Right lung (tissue), 10 donors: ENCODE data around the gene GRIK3. TPM values are rescaled to one million over a fixed set of nuclear protein-coding genes. Genes with fewer than 3 reads are reported as not detected.
"Not testable (repeated sequence)": the region's sequence is repeated elsewhere in the genome, so short reads cannot be mapped to it uniquely, and the experiment has no call there.

Experiments used
- DNase-seq, 2 donors: peaks; one replicate each; pipeline ENCODE4 v3.0.0-alpha.2; 2013
- long read RNA-seq, 8 donors: transcript quantifications; one replicate each; lab custom pipeline, GENCODE V29; 2026
- polyA plus RNA-seq, 5 donors: library from polyadenylated mRNA; unstranded; fragments of 120-200 nt; gene quantifications; one replicate each; pipeline versions ENCODE4 v1.2.1 to v1.2.3, GENCODE V29; 2013; ENCODE audit warnings: inconsistent platforms in 1 of 5, low replicate concordance in 1 of 5; ENCODE audit not compliant: insufficient read length in 5 of 5, insufficient read depth in 1 of 5

The GRIK3 gene
- under 1 TPM; 0.35 to 1.00 (median 0.54) TPM for polyA plus RNA-seq
- long read RNA-seq, donor 1: 0 reads
- long read RNA-seq, donor 2: 0 reads
- long read RNA-seq, donor 3: 0 reads
- long read RNA-seq, donor 4: 0 reads
- long read RNA-seq, donor 5: 0 reads
- long read RNA-seq, donor 6: 0 reads
- long read RNA-seq, donor 7: 0 reads
- long read RNA-seq, donor 8: 0 reads

DNA sequence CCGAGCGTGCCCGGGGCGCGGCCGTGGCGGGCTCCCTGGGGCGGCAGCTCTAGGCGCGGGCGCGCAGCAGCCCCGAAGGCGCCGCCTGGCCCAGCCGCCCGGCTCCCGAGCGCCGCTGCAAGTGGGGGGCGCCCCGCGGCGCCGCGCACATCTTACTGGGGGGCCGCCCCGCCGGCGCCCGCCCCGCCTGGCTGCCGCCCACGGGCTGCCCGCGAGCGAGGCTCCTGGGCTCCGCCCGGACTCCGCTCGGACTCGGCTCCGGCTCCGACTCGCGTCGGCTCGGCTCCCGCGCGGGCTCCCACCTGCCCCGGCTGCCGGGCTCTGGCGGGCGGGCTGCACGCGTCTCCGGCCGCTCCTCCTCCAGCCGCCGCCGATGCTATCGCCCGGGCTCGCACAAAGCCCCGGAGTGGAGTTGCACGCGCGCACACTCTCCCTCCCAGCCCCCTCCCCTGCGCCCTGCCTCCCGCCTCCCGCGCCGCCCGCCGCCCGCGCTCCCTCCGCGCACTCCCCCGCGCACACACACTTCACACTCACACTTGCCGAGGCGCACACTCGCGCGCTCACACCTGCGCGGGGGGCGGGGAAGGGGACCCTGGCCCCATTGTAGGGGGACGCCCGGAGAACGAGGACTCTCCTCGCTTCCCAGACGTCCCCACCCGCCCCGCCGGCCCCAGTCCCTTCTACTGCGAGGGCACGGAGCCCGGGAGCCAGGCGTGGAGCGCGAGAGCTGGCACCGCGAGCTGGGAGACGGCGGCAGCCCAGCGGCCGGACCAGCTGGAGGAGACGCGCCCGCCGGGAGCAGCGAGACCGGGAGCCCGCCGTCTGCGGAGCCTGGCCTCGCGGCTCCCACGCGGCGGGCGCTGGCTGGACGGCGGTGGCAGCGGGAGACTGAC is at the start of gene GRIK3:
Gene GRIK3, minus strand, starts transcription at position 395 of the 893 bp plus-strand sequence. CDS start 407 bp downstream, outside the sequence.
- no peak for DNase-seq

- no peak for DNase-seq
Observed at GRCh38 chr1:37084013-37084412, 49.7 kb upstream of the GRIK3 start.

DNA sequence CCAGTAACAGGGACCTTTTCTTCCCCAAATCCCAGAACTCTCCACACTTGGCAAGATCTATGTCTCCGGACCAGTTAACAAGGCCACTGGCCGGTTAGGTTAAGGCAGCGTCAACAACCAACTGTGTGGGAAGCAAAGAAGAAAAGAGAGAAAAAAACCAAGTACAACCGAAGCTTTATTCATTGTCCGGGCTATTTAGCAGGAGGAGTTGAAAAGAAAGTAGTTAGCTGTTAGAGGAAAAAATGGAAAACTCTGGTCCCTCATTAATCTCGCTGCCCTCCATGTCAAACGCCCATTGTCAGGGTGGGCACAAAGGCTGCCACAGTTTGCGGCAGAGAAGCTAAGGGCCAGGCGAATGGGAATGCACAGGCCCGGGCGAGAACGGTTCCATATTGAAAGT is 49.3 kb upstream of the GRIK3 start:
- no peak for DNase-seq

- DNase-seq: not testable (repeated sequence)
Observed at GRCh38 chr1:37080296-37080986, 46.1 kb upstream of the GRIK3 start.

DNA sequence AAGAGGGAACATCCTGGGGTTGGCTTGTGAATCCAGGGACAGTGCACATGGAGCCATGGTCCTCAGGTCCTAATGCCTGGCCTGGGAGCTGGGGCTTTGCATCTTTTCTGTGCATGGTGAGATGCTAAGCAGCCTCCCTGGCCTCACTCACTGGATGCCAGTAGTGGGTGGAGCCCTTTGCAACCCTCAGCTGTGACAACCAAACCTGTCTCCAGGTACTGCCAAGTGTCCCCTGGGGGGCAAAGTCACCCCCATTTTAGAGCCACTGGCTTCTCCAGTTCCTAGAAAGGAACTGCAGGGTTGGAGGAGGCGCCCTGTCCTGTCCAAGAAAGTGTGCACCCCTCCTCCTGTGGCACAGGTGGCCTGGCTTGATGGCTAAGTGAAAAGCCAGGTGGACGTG is 44.6 kb upstream of the GRIK3 start:
- DNase-seq: no peak

GRCh38 chr1:37076168-37076567 is 41.9 kb upstream of the GRIK3 start:
- DNase-seq: no peak

- no peak for DNase-seq
Observed at GRCh38 chr1:37073854-37074379, 39.6 kb upstream of the GRIK3 start.

DNA sequence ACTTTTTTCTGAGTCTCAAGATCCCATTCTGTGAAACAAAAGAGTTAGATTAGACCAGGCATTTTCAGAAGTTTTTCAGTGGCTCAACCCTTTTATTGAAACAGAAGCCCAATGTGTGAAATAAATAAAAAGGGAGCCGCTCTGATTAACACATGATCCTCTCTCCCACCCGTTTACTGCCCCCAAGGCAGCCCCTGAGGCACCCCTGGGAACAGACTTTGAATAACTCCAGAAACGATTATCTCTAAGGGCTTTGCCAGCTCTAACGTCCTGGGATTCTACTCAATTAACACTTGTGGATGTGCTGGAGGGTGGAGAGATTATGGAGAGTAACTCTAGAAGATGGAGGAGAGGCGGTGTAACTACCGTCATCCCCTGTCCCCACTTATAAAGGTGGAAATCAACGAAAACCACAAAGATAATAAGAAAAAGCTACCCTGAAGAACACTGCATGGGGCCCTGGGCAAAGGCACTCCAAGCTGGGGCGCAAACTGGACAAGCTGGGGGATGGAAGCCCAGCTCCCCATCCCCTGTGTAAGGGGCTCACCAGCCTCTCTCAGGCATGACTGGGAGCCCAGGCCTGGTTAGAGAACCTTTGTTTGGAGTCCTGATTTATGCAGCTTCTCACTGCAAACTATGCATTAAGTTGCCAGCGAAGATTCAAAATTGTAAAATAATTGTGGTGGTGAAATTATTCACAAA is 39.0 kb upstream of the GRIK3 start:
- DNase-seq: no peak

GRCh38 chr1:37071829-37072228 is 37.5 kb upstream of the GRIK3 start:
- no peak for DNase-seq

GRCh38 chr1:37070126-37070525 is 35.8 kb upstream of the GRIK3 start:
- no peak for DNase-seq

GRCh38 chr1:37069406-37069805 is 35.1 kb upstream of the GRIK3 start:
- no peak for DNase-seq

DNA sequence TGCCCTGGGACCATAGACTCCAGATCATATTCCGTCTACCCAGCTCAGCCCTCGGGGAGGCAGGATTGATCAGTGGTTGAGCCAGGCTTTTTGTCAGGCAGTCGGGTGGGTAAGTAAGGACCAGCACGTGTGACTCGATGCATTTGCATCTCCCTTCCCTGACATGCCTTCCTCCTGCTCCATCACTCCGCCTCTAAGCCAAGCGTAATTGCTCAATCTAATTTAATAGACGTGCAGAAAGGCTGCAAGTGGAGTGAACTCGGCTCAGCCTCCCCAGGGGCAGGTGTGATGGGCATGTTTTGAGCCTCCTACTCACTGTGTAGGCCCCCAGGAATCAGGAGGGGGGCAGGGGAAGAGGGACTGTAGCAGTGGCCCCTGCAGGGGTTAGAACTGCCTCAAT is 34.6 kb upstream of the GRIK3 start:
- DNase-seq: no peak

GRCh38 chr1:37068260-37068659 is 33.9 kb upstream of the GRIK3 start:
- DNase-seq: no peak

GRCh38 chr1:37064039-37064438 is 29.7 kb upstream of the GRIK3 start:
- DNase-seq: no peak

GRCh38 chr1:37059346-37059745 is 25.0 kb upstream of the GRIK3 start:
- no peak for DNase-seq

DNA sequence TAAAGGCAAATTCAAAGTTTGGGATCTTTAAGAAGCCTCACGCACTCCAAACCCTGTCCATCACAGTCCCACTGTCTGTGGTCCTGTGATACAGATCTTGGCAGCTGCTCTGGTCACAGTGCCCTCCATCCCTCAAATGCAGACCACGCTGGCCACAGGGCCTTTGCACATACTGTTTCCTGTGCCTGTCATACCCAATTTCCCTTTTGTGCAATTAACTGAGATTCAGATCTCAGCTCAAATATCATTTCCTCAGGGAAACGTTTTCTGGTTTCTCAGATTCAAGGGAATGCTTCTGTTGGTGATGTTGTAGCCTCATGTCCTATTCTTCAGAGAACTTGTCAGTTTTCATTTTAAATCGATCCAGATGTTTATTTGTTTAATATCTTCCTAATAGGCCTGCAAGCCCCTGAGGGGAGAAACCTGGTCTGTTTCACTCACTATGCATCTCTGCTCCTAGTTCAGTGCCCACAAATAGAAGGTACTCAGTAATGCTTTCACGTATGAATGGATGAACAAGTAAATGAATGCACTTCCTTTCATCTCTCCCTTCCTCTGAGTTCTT is 24.2 kb upstream of the GRIK3 start:
- DNase-seq: no peak

- DNase-seq: no peak
Observed at GRCh38 chr1:37056325-37056724, 22.0 kb upstream of the GRIK3 start.

GRCh38 chr1:37055631-37056030 is 21.3 kb upstream of the GRIK3 start:
- DNase-seq: no peak

DNA sequence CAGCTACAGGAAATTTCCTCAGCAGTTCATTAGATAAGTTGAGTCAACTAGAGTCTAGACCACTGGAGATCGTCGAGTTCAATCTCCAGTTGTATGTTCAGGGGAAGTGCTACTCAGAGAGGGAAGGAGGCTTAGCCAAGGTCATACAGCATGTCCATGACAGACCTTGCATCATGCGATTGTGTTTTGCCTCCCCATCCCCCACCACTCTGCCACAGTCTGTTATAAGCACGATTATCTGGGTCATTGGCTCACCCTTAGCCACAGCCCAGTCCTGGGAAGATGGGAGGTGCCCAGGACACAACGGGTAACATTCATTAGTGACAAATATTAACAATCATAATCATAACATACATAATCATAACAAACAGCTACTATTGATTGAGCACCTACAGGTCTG is 18.9 kb upstream of the GRIK3 start:
- DNase-seq: no peak

DNA sequence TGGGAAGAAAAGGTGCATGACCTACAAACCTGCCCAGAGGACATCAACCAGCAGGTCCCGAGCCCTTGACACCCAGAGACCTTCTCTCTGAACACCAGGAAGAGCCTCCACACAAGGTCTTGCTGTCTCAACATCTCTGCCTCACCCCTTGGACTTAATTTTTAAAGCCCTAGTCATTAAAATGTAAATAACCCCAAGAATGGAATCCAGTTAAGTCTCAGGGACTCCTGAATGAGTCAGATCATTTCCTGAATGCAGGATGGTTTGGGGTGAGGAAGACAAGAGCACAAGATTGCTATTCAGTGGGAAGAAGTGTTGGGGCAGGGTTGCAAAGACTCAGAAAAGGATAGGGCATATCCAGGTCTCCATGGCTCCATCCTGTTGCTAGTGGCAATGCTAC is 17.8 kb upstream of the GRIK3 start:
- no peak for DNase-seq

- no peak for DNase-seq
Observed at GRCh38 chr1:37051346-37051745, 17.0 kb upstream of the GRIK3 start.
